ENCODE results near the gene WARS2. TPM values are rescaled to one million over a fixed set of nuclear protein-coding genes. Genes with fewer than 3 reads are reported as not detected.

The WARS2 gene
- 5.6 to 6.0 TPM (median 5.7 TPM) in 5 replicates for total RNA-seq (2022; extraction: Qiagen RNA extraction; ENCODE audit: low read depth)

DNA sequence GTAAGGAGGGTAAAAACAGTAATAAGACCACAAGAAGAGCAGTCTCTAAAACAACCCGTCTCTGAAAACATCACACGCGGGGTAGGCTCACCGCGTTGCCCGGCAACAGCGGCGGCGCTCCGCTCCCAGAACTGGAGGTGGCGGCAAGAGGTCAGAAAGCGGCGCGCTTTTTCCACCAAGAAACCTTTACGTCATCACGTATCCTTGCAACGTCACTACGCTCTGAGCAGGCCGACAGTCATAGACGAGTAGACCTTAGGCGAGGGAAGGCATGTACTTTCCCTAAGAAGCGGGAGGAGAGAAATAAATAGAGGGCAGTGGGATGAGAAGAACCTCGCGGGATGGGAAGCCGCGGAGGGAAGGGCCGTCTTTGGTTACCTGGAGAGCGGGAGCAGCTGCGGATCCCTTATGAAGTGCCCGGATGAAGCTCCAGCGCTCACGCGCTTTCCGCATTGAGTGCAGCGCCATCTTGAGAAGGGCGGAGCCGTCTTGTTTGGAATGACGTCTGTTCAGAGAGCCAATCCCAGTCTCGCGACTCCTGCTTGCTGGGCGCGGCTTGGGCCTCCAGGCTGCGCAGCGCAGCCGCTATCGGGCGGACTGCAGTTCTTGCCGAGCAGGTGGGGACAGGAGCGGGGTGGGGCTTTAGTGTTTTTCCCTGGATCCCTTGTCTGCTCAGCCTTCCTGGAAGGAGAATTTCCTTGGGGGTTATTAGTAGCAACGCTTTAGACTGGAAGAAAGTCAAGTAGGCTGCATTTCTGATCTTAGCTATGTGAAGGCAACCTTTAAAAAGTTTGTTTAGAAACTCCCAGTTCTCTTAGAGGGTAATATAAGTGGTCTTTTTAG is at the start of gene WARS2:
Gene WARS2, minus strand, starts transcription at position 477 of the 843 bp plus-strand sequence. Its CDS starts 9 bp downstream, at position 468.

GRCh38 chr1:118988186-118989005 is 152.1 kb downstream of the WARS2 start, which contains the start of gene TBX15:
Gene TBX15 (minus strand): TSS chr1:118988343. CDS start chr1:118987795, 548 bp downstream.

Other genes starting within 250 kb of the WARS2 start
- 0.03 to 0.08 TPM (median 0.05 TPM) in 4 of 5 replicates, not detected in the other for gene TBX15, start 152.3 kb downstream of the WARS2 start, total RNA-seq (2022; extraction: Qiagen RNA extraction; ENCODE audit: low read depth)
- not detected in 5 replicates for gene HAO2, start 228.1 kb upstream of the WARS2 start, total RNA-seq (2022; extraction: Qiagen RNA extraction; ENCODE audit: low read depth)

All from A549 treated with CpdA at 1 μM for 4 hours (cell line).